Rectal smooth muscle tissue (tissue), 1 donor: ENCODE measurements around the gene CCDC192.

ENCODE experiments used
- H3K27ac ChIP-seq: one replicate; pipeline ENCODE4 v1.7.0; 2013; ENCODE audit warnings: low read depth, low read length, inconsistent platforms
- H3K27me3 ChIP-seq: one replicate; pipeline ENCODE4 v1.7.0; 2013; ENCODE audit warnings: low read length; ENCODE audit not compliant: control insufficient read depth, insufficient read depth
- H3K36me3 ChIP-seq: one replicate; pipeline ENCODE4 v1.7.0; 2013; ENCODE audit warnings: low read length; ENCODE audit not compliant: control insufficient read depth, insufficient read depth
- H3K4me1 ChIP-seq: one replicate; pipeline ENCODE4 v1.7.0; 2013; ENCODE audit warnings: low read length; ENCODE audit not compliant: control insufficient read depth, insufficient read depth
- H3K4me3 ChIP-seq: one replicate; pipeline ENCODE4 v1.7.0; 2013; ENCODE audit warnings: low read length
- H3K9ac ChIP-seq: one replicate; pipeline ENCODE4 v1.7.0; 2013; ENCODE audit warnings: low read length

The CCDC192 gene

DNA sequence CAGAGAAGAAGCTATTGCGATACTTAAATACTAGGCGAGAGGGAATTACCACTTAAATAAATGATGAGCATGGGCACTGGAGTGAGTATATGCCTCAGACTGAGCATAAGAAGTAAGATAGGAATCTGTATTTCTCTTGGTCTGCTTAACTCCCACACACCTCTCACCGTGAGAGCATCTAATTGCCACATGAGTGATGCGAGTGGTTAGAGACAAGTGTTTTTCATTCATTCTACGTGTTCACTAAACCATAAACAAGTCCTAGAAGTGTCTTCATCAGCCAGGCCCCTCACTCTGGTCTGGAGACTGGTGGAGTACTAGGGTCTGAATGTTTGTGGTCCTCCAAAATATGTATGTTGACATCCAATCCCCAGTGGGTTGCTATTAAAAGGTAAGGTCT lies 230.2 kb downstream of the CCDC192 start:
- no peak overlapping the region for H3K4me3 ChIP-seq
- H3K9ac ChIP-seq: no peak overlapping the region
- no peaks in the 10 kb centered on the region for H3K36me3 ChIP-seq
- H3K27ac ChIP-seq: no peak overlapping the region
- H3K4me1 ChIP-seq: no peaks in the 10 kb centered on the region
- no peaks in the 10 kb centered on the region for H3K27me3 ChIP-seq

DNA sequence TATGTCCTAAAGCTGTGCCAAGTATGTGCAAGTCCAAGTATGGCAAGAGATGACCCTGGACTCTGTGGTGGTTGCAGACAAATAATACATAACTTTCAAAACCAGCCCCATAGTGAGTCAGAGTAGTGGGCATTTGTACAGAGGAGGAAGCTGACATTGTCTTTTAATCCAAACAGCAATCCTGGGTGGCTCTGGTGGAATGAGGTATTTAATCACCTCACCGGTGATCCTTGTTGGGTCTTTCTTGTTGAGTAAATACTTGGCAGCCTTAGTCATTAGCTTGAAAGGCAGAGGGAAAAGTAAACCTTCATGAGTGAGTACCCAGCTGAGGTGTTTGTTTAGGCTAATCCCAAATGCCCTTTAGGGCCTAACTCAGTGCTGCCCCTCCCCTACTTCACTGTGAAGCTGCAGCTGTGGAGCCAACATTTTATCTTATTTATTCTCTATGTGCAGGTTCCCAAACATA lies 231.6 kb downstream of the CCDC192 start:
- Histone ChIP-seq H3K27ac (no peak overlapping the region), H3K9ac (no peak overlapping the region), H3K36me3 (no peaks in the 10 kb centered on the region)

DNA sequence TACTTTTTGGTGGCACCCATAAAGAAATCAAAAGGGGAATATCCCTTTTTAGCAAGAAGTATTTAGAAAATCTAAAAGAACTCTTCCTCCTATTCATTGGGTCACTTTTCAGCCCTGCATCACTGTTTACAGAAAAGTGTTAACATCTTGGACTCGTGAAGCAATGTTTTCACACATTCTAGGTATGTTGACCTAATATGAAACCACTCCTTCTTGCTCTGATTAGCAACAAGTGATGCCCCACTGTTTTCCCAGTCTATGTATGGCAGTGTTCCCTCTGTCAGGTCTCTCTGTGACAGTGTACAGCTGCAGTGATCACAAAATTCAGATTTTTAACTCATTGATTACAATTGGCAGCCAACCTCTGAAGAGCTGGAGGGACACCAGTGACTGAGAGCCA lies 232.2 kb downstream of the CCDC192 start:
- Histone ChIP-seq H3K4me1 (no peaks in the 10 kb centered on the region), H3K27ac (no peak overlapping the region), H3K4me3 (no peak overlapping the region), H3K27me3 (no peaks in the 10 kb centered on the region), H3K9ac (no peak overlapping the region), H3K36me3 (no peaks in the 10 kb centered on the region)

More for the DNA sequence above, 231.6 kb downstream of the CCDC192 start:
- Histone ChIP-seq H3K27me3 (no peaks in the 10 kb centered on the region), H3K4me1 (no peaks in the 10 kb centered on the region), H3K4me3 (no peak overlapping the region)

DNA sequence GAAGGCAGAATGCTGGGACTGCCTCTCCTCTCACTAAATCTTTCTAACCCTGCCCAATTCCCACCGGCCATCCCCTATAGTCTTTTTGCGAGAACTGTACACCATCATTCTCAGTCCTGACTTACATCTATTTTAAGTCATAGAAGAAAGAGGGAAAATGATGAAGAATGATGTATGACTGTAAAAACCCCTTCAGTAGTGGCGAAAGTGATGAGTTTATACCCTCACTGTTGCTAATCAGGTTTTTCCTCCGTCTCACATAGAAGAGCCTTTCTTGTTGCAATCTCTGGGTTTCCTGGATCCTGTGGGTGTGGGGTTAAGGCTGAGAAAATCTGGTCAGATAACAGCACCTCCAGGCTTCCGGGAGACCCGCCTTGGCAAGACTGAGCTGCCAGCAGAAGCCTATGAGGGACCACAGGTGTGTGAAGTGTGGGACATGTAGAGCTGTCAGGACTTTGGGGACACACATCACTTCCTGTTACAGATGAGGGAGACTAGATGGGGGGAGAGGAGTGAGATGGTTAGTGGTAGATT lies 233.3 kb downstream of the CCDC192 start:
- no peaks in the 10 kb centered on the region for H3K36me3 ChIP-seq
- H3K27me3 ChIP-seq: no peaks in the 10 kb centered on the region
- H3K4me3 ChIP-seq: no peak overlapping the region
- H3K9ac ChIP-seq: no peak overlapping the region
- no peaks in the 10 kb centered on the region for H3K4me1 ChIP-seq
- H3K27ac ChIP-seq: no peak overlapping the region

DNA sequence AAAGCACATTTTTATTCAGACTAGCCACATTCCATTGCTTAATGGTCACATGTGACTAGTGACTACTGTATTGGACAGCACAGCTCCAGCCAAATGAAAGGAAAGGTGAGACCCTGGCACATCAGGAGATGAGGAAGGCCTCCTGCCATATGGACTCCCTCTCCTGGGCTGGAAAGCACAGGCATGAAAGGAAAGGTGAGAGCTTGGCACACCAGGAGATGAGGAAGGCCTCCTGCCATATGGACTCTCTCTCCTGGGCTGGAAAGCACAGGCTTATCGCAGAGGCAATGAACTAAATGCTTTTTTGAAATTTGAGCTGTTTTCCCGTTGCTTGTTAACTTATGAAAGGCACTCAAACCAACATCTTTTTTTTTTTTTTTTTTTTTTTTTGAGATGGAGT lies 235.6 kb downstream of the CCDC192 start:
- H3K4me3 ChIP-seq: no peak overlapping the region
- no peaks in the 10 kb centered on the region for H3K36me3 ChIP-seq
- no peak overlapping the region for H3K27ac ChIP-seq
- no peaks in the 10 kb centered on the region for H3K4me1 ChIP-seq
- H3K9ac ChIP-seq: no peak overlapping the region
- no peaks in the 10 kb centered on the region for H3K27me3 ChIP-seq

DNA sequence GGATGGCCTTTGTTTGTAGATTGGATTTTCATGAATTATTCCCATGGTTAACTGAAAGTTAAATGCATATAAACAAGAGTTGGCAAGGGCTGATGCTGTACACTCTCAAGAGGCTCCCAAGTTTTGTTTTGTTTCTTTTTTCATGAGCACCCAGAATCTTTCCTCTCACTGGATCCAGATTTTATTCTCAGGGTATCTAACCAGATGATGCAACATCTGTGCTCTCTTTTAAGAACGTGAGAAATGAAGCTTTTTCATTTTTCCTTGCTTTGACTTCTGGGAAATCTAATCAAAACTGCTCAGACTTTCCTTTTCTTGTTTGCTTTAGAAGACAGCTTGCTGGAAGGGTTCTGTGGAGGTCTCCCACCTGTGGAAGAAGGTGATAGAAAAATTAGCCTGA lies 237.7 kb downstream of the CCDC192 start:
- Histone ChIP-seq H3K27me3 (no peaks in the 10 kb centered on the region), H3K4me1 (no peaks in the 10 kb centered on the region), H3K9ac (no peak overlapping the region), H3K4me3 (no peak overlapping the region), H3K36me3 (no peaks in the 10 kb centered on the region), H3K27ac (no peak overlapping the region)

DNA sequence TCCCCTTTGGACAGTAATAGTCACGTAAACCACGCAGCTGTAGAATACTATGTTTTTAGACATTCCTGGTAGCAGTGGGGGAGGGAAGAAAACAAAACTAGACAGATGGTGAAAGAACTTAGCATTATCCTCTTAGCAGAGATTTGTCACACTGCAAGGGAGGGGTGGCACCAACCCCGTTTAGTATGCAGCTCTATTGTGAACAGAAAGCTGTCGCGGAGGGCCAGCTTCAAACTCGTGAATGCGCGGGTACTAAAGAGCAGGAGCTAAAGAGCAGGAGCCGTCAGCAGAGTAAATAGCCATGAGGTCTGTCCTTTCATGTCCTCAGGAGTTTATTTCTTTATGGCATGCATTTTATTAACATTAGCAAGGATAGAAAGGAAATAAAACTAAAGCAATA lies 238.5 kb downstream of the CCDC192 start:
- Histone ChIP-seq H3K4me1 (no peaks in the 10 kb centered on the region), H3K36me3 (no peaks in the 10 kb centered on the region), H3K4me3 (no peak overlapping the region), H3K27me3 (no peaks in the 10 kb centered on the region), H3K9ac (no peak overlapping the region), H3K27ac (no peak overlapping the region)

DNA sequence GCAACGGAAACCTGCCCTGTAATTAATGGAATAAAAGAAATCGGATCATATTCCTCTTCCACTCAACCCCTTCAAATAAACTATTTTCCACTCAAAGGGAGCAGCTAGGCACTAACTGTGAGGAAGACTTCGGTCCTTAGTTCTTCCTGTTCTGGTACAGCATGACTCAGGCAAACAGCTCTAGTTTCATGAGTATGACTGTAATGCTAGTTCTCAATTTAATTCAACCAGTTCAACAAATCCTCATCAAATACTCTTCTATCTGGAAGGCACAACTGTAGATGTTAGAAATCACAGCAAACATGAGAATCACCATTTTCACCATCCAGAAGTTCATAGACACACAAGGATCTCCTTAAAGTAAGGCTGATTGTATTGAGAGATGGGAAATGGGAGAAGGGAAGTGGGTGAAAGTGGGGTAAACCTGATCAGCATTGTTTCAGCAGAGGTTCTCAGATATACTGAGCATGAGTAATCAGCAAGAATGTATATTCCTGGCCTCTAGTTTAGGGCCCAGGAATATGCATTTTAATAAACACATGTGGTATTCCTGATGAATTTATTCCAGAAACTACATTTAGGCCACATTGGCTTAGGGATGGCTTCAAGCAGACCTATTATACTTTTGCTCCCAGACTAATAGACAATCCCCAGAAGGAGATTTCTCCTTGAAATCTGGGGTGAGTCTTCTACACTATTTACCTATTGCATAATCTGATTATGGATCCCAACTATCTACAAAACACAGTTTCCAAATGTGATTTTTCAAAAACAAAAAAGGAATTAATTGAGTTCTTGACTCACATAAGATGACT lies 239.3 kb downstream of the CCDC192 start:
- Histone ChIP-seq H3K27me3 (no peaks in the 10 kb centered on the region), H3K27ac (no peak overlapping the region), H3K36me3 (no peaks in the 10 kb centered on the region), H3K4me3 (no peak overlapping the region), H3K9ac (no peak overlapping the region), H3K4me1 (no peaks in the 10 kb centered on the region)

DNA sequence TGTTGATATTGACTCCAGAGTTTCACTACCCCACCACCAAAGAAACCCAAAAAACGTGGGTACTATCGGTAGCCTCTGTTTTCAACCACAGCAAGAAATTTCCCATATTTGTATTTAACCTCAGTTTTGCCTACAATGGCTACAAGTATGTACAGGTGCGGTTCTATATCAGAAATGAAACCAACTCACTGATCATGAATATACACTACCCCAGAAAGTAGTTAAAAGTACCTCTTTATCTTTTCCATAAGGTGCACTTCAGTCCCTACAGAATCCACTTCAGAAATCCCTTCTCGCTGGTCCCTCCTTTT lies 239.8 kb downstream of the CCDC192 start:
- Histone ChIP-seq H3K9ac (no peak overlapping the region), H3K4me3 (no peak overlapping the region), H3K27ac (no peak overlapping the region), H3K4me1 (no peaks in the 10 kb centered on the region), H3K36me3 (no peaks in the 10 kb centered on the region), H3K27me3 (no peaks in the 10 kb centered on the region)

DNA sequence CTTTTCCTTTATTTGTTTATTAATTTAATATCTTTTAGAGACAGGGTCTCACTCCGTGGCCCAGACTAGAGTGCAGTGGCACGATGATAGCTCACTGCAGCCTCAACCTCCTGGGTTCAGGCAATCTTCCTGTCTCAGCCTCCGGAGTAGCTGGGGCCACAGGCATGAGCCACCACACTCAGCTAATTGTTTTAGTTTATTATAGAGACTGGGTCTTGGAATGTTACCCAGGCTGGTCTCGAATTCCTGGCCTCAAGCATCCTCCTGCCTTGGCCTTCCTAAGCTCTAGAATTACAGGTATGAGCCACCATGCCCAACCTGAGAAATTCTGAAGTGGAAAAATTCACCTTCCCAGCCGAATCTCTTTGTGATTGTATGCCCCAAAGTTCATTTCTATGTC lies 240.9 kb downstream of the CCDC192 start:
- Histone ChIP-seq H3K27ac (no peak overlapping the region), H3K27me3 (no peaks in the 10 kb centered on the region), H3K4me3 (no peak overlapping the region), H3K9ac (no peak overlapping the region), H3K4me1 (no peaks in the 10 kb centered on the region), H3K36me3 (no peaks in the 10 kb centered on the region)

DNA sequence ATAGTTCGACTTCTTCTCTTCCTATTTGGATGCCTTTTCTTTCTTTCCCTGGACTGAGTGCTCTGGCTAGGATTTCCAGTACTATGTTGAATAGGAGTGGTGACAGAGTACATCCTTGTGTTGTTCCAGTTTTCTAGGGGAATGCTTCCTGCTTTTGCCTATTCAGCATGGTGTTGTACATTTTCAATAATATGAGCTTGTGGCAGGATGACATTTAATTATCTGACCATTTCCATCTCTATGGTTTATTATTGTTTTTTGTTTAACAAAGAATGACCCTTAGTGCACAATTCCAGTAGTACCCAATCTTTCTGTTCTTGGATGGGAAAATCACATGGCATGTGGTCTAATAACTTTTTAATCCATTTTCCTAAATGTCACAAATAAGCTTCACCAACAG lies 244.8 kb downstream of the CCDC192 start:
- no peak overlapping the region for H3K27ac ChIP-seq
- H3K36me3 ChIP-seq: no peaks in the 10 kb centered on the region
- H3K9ac ChIP-seq: no peak overlapping the region
- H3K4me1 ChIP-seq: peaks cover 5% of the 10 kb centered on the region
- no peaks in the 10 kb centered on the region for H3K27me3 ChIP-seq
- H3K4me3 ChIP-seq: no peak overlapping the region

DNA sequence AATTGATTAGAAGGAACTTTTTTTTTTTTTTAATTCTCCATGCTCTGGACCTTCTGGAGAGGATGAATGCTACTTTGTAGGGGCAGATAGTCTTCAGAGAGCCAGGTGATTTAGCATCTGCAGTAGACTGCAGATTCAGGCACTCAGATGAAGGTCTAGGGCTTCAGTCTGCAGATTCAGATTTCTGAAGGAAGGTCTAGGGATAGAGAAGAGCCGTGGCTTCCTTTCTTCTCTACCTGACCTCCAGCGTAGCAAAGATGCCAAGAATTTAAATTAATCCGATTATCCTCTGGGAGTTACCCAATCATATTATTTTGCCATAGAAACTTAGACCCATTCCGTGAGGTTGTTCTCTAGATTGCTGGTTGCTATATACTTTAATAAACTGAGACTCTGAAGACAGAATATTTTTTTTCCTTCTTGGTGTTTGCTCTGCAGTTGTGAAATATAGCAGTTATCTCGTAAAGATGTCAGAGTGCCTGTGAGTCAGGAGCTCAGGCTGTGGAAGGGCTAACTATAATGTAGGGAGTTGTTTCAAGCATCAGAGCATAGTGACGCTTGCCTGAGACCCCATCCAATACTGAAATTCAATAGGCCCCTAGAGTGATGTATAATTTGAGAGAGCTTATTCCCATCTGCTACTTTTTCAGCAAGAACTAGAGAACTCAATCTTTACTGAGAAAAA lies 247.7 kb downstream of the CCDC192 start:
- no peaks in the 10 kb centered on the region for H3K36me3 ChIP-seq
- peaks cover 5% of the 10 kb centered on the region for H3K4me1 ChIP-seq
- no peak overlapping the region for H3K4me3 ChIP-seq
- H3K9ac ChIP-seq: no peak overlapping the region
- peak overlapping the region; percentile 4 for H3K27ac ChIP-seq
- no peaks in the 10 kb centered on the region for H3K27me3 ChIP-seq

DNA sequence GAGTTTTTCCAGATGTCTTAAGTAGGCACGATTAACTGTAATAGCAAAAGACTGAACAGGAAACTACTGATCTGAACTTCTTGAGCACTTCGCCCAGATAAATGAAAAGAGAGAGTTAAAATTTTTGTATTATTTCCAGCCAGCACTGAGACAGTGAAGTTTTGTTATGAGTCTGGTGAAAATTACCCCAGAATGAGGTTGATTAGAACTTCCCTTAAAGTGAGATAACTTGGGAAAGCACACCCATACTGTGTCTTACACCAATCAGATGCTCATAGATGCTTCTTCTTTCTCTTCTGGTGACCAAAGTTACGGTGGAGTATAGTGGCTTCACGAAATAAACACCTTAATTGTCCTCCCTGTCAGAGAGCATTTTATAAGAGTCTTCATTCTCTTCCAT lies 248.6 kb downstream of the CCDC192 start:
- H3K4me3 ChIP-seq: no peak overlapping the region
- H3K36me3 ChIP-seq: no peaks in the 10 kb centered on the region
- no peak overlapping the region for H3K9ac ChIP-seq
- H3K4me1 ChIP-seq: peaks cover 5% of the 10 kb centered on the region
- H3K27me3 ChIP-seq: no peaks in the 10 kb centered on the region
- no peak overlapping the region for H3K27ac ChIP-seq
